Esophagus squamous epithelium (tissue), 5 donors: ENCODE results near the gene HOXB4. TPM values are rescaled to one million over a fixed set of nuclear protein-coding genes. Genes with fewer than 3 reads are reported as not detected.
A peak's percentile ranks its signal among the peaks of the same experiment; 100 is the strongest.

Source experiments
- DNase-seq: peaks from one replicate; lab custom pipeline; 2025; lab: John Stamatoyannopoulos, UW
- H3K27ac ChIP-seq, 4 donors: fragments of 200-600 bp; sonication (generic); one replicate each; pipeline ENCODE4 v1.5.1; 2016 to 2019; ENCODE audit warnings: mild to moderate bottlenecking in 1 of 4
- H3K27me3 ChIP-seq, 4 donors: fragments of 200-600 bp; sonication (generic); 1 replicate in 3 of 4; 2 replicates in 1 of 4; pipeline versions ENCODE4 v1.5.1 to v1.6.0; 2017 to 2021; ENCODE audit warnings: antibody characterized with exemption in 1 of 4
- H3K36me3 ChIP-seq, 3 donors: fragments of 200-600 bp; sonication (generic); one replicate each; pipeline ENCODE4 v1.5.1; 2016 to 2019
- H3K4me1 ChIP-seq, 3 donors: fragments of 200-600 bp; sonication (generic); one replicate each; pipeline ENCODE4 v1.5.1; 2017 to 2019
- H3K4me3 ChIP-seq, 4 donors: fragments of 200-600 bp; sonication (generic); 1 replicate in 3 of 4; 2 replicates in 1 of 4; pipeline ENCODE4 v1.5.1; 2016 to 2019; ENCODE audit warnings: mild to moderate bottlenecking in 2 of 4, moderate library complexity in 1 of 4
- H3K9me3 ChIP-seq, 3 donors: fragments of 200-600 bp; sonication (generic); one replicate each; pipeline ENCODE4 v1.5.1; 2016 to 2019
- POLR2A ChIP-seq, 4 donors: fragments of 450-650 bp; IDR thresholded peaks; one replicate each; pipeline ENCODE4 v1.6.1; 2017; ENCODE audit warnings: antibody characterized with exemption in 4 of 4, mild to moderate bottlenecking in 4 of 4, moderate library complexity in 3 of 4
- WGBS, 2 donors: methylation state at CpG; one replicate each; pipeline ENCODE4 v1.1.5; 2018; 5-methylcytosine and 5-hydroxymethylcytosine counted together
- intact Hi-C: fragments of 100-400 bp; cut with DNase I; formaldehyde crosslinking; loops from one replicate; pipeline ENCODE4 v1.15.0; 2022
- total RNA-seq, 4 donors: library from RNA; depleted of rRNA; stranded (reverse); fragments of >200 nt; gene quantifications; one replicate each; pipeline ENCODE4 v1.1.0, GENCODE V29; 2016
- TF ChIP-seq, protein P1 (sequence below), 6 experiments: fragments of 450-650 bp in 4 of 6; fragments of 200-600 bp in 2 of 6; sonication (generic) in 2 of 6; IDR thresholded peaks; one replicate each; pipeline ENCODE4 v1.5.1; 2016 to 2019; ENCODE audit warnings: antibody characterized with exemption in 6 of 6, mild to moderate bottlenecking in 4 of 6, moderate library complexity in 4 of 6
- donor health status: DM: yes; HTN: yes; CAD: no.

The HOXB4 gene
- total RNA-seq, 4 donors from 2014 or later = 0.27 to 2.9 (median 1.8) TPM

GRCh38 chr17:48598736-48599135 is 20.6 kb upstream of the HOXB4 start:
- Histone ChIP-seq H3K27me3 (peaks cover 4 to 100% (median 72%) of the 10 kb centered on the region in 4 donors), H3K4me3 (no peak overlapping the region), H3K4me1 (peaks cover 24 to 60% (median 30%) of the 10 kb centered on the region in 3 donors), H3K9me3 (no peaks in the 10 kb centered on the region), H3K36me3 (no peaks in the 10 kb centered on the region), H3K27ac (no peak overlapping the region)
- intact Hi-C loops = loop anchor here (5.0 kb wide), 1 partner anchor 251 kb away; no protein-coding TSS in a partner anchor
- no peak for TF ChIP-seq POLR2A (IDR thresholded peaks at IDR 0.05)
- TF ChIP-seq, protein P1, sequence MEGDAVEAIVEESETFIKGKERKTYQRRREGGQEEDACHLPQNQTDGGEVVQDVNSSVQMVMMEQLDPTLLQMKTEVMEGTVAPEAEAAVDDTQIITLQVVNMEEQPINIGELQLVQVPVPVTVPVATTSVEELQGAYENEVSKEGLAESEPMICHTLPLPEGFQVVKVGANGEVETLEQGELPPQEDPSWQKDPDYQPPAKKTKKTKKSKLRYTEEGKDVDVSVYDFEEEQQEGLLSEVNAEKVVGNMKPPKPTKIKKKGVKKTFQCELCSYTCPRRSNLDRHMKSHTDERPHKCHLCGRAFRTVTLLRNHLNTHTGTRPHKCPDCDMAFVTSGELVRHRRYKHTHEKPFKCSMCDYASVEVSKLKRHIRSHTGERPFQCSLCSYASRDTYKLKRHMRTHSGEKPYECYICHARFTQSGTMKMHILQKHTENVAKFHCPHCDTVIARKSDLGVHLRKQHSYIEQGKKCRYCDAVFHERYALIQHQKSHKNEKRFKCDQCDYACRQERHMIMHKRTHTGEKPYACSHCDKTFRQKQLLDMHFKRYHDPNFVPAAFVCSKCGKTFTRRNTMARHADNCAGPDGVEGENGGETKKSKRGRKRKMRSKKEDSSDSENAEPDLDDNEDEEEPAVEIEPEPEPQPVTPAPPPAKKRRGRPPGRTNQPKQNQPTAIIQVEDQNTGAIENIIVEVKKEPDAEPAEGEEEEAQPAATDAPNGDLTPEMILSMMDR (IDR thresholded peaks at IDR 0.05) = no peak
- 45 to 56% methylated on average over 6 to 7 of the region's 7 CpGs for WGBS, 2 donors
- DNase-seq = no peak

DNA sequence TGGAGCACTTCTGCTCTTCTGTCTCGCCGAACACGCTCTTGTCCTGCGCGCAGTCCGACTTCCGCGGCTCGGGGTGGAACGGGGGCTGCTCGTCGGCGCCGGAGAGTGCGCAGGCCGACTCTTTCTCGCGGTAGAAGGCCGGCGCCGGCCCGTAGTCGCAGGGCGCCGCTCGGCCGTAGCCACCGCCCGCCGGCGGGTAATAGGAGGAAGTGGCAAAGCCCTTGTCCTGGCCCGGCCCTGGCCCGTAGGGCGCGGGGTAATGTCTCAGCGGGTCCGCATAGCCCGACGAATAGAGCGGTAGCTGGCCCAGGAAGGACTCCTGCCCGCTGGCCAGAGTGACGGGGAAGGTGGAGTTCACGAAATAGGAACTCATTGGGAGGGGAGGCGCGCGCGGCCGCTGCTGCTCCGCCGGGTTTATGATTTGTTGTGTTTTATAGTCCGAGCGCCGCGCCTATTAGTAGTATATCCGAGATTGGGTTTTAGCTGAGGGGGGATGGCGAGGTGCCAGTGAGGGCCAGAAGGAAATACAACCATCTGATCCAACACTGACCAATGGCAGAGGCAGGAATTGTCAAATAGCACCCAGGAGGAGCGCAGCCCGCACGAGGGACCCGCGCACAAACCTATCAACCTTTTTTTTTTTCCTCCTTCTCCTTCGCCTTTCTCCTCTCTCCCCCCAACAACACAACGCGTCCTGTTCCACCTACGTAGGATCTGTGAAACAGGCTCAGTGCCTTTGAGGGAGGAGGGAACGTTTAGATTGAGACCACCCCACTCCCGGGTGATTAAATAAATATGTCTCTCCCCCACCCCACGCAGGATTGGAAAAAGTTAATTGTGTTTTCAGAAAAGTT is 19.9 kb upstream of the HOXB4 start:
- H3K27ac ChIP-seq = peak overlapping the region in 3 of 4 donors; percentile 18 to 47 (median 32)
- no peak for DNase-seq

DNA sequence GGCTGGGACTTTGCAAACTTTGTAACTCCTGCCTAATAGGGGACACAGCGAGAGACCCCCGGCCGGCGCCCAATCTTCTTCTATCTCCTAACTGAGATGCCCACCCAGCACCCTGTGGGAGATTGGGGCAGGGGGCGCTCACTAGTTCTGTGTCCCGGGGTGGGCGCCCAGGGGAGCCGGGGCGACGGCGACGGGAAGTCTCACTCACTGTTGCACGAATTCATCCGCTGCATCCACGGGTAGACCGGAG is 19.3 kb upstream of the HOXB4 start:
- Histone ChIP-seq H3K36me3 (no peaks in the 10 kb centered on the region), H3K4me3 (peak overlapping the region; percentile 28 to 72 (median 42)), H3K27ac (peak overlapping the region in 3 of 4 donors; percentile 18 to 47 (median 32)), H3K27me3 (peaks cover 4 to 100% (median 66%) of the 10 kb centered on the region in 4 donors), H3K4me1 (peaks cover 23 to 60% (median 41%) of the 10 kb centered on the region in 3 donors), H3K9me3 (no peaks in the 10 kb centered on the region)
- 0% methylated on average over 12 of the region's 16 CpGs; no CpG with 5 or more reads in 1 of the 2 donors for WGBS, 2 donors
- DNase-seq = no peak
- intact Hi-C loops = loop anchor here (5.0 kb wide), 1 partner anchor 250 kb away; no protein-coding TSS in a partner anchor
- TF ChIP-seq, protein P1 (IDR thresholded peaks at IDR 0.05) = no peak

More for the DNA sequence above, 19.9 kb upstream of the HOXB4 start:
- intact Hi-C loops = loop anchor here (5.0 kb wide), 1 partner anchor 251 kb away; no protein-coding TSS in a partner anchor
- H3K36me3 ChIP-seq = no peaks in the 10 kb centered on the region
- H3K27me3 ChIP-seq = peaks cover 4 to 100% (median 67%) of the 10 kb centered on the region in 4 donors
- TF ChIP-seq POLR2A (IDR thresholded peaks at IDR 0.05) = no peak
- TF ChIP-seq, protein P1 (IDR thresholded peaks at IDR 0.05) = no peak
- WGBS, 2 donors = 4% methylated on average over 15 to 26 of the region's 68 CpGs
- H3K9me3 ChIP-seq = no peaks in the 10 kb centered on the region
- peaks cover 24 to 60% (median 37%) of the 10 kb centered on the region in 3 donors for H3K4me1 ChIP-seq
- H3K4me3 ChIP-seq = peak overlapping the region; percentile 28 to 72 (median 42)

DNA sequence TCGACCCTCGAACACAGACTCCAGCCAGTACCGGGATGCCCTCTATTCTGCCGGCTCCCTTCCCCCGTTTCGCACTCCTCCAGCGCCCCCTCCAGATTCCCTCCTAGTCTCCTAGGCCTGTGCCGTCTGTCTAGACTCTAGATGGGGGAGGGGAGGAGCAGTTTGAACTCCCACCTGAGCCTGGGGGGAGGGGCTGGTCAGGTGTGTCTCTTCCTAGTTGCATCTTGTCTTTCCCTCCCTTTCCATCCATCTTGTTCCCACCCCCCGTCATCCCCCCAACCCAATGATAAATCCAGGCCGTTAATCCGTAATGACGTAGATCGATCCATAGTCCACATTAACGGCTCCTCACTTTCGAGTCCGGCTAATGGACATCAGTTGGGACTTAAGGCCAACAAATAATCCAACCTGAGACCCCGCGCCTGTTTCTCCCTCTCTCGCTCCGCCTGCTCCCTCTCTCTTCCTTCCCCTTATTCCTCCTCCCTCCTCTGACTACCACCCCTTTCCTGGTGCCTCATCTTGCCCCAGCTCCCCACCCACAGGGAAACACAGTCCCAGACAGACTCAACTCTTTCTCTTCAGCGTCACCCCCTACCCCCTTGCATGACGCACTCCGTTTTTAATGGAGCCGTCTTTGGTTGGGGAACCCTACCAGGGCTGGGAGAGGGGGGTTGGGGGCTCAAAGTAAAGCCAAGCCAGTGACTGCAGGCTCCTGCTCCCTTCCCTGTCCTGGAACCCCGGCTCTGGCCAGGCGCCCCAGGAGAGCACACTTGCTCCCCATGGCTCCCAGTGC is 18.8 kb upstream of the HOXB4 start:
- DNase-seq = no peak
- intact Hi-C loops = loop anchor here (5.0 kb wide), 1 partner anchor 250 kb away; no protein-coding TSS in a partner anchor
- Histone ChIP-seq H3K36me3 (no peaks in the 10 kb centered on the region), H3K4me3 (peak overlapping the region; percentile 28 to 72 (median 42)), H3K27ac (peak overlapping the region in 1 of 4 donors; percentile 18), H3K9me3 (no peaks in the 10 kb centered on the region), H3K4me1 (peaks cover 19 to 60% (median 43%) of the 10 kb centered on the region in 3 donors), H3K27me3 (peaks cover 4 to 100% (median 64%) of the 10 kb centered on the region in 4 donors)
- 9 to 16% methylated on average over 19 to 21 of the region's 26 CpGs for WGBS, 2 donors
- TF ChIP-seq, protein P1 (IDR thresholded peaks at IDR 0.05) = no peak
- TF ChIP-seq POLR2A (IDR thresholded peaks at IDR 0.05) = no peak
